NCI-H2196 treated with DMSO at 0.1 percent for 48 hours (cell line): ENCODE measurements around the gene MMP1.
"Not testable (repeated sequence)": the region's sequence is repeated elsewhere in the genome, so short reads cannot be mapped to it uniquely, and the experiment has no call there.

Experiments
- DNase-seq: peaks from one replicate; lab custom pipeline; 2025; ENCODE audit not compliant: unreplicated experiment; lab: John Stamatoyannopoulos, UW

MMP1 gene

GRCh38 chr11:102761646-102762238 lies 36.2 kb downstream of the MMP1 start:
- DNase-seq, result no peak

- no peak for DNase-seq
Measured at GRCh38 chr11:102760344-102761035, 37.5 kb downstream of the MMP1 start.

- no peak for DNase-seq
Measured at GRCh38 chr11:102757823-102758549, 40.0 kb downstream of the MMP1 start.

GRCh38 chr11:102753267-102753666 lies 44.7 kb downstream of the MMP1 start:
- DNase-seq, result no peak

DNA sequence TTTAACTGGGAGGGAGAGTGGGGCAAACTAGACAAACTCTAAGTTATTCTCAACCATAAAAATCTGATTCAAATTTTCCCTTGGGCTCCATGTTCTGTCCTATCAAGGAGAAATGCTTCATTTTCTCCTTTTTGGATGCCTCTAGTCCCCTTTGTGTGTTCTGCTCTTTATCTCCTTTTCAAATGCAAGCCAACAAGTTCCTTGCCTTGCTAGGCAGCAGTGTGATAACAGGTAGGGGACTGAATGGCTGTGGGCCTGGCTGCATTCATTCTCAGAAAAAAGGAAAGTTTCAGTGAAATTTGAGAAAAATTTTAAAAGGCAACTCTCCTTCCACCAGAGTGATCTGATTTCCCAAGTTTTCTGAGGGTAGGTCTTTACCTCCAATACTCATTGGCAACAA lies 46.3 kb downstream of the MMP1 start:
- DNase-seq, result no peak

DNA sequence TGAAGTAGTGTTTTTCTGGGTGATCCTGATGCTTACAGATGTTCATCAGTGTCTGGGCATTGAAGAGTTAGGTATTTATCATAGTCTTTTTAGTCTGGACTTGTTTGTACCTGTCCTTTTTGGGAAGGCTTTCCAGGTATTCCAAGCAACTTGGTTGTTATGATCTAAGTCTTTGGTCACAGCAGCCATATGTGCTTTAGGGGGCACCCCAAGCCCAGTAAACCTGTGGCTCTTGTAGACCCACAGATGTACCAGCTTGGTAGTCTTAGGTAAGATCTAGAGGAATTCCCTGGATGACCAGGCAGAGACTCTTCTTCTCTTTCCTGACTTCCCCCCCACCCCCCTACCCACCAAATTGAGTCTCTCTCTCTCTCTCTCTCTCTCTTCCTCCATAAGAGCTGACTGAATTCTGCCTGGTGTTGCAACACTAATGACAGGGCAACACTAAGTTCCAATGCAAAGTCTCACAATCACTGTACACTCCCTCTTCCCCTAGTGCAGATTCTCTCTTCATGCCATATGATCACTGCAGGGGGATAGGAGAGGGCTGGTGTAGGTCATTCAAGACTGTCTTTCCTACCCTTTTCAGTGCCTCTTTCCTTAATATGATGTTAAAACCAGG lies 48.7 kb downstream of the MMP1 start:
- no peak for DNase-seq

- not testable (repeated sequence) for DNase-seq
Measured at GRCh38 chr11:102746746-102747578, 51.0 kb downstream of the MMP1 start.
